ENCODE data around the gene PSENEN.

Gene PSENEN

GRCh38 chr19:35756377-35757230 lies 11.2 kb downstream of the PSENEN start, which contains the start of gene HSPB6:
Gene HSPB6, minus strand, starts transcription at chr19:35757029. Its CDS starts 21 bp downstream, at chr19:35757008.
- H3K27ac ChIP-seq = peak within 1 kb of the TSS; percentile 87
- TF ChIP-seq ZFX (IDR thresholded peaks at IDR 0.05) (no peak), CTCF (conservative IDR thresholded peaks at IDR 0.05) (no peak)

- peak overlapping the region; percentile 87 for H3K27ac ChIP-seq
- TF ChIP-seq CTCF (conservative IDR thresholded peaks at IDR 0.05) = no peak
Observed at GRCh38 chr19:35757231-35757748, 11.8 kb downstream of the PSENEN start.

GRCh38 chr19:35757749-35758608 lies 12.5 kb downstream of the PSENEN start, which contains the start of gene PROSER3:
Gene PROSER3, plus strand, starts transcription at chr19:35758176. Its CDS starts 40 bp downstream, at chr19:35758216.
- TF ChIP-seq ZFX (IDR thresholded peaks at IDR 0.05) (peak; percentile 35; the same call in 1 of the 2 replicates), CTCF (conservative IDR thresholded peaks at IDR 0.05) (no peak)
- peak within 1 kb of the TSS; percentile 87 for H3K27ac ChIP-seq

GRCh38 chr19:35759697-35760096 lies 14.2 kb downstream of the PSENEN start:
- no peak overlapping the region for H3K27ac ChIP-seq
- TF ChIP-seq ZFX (IDR thresholded peaks at IDR 0.05) = no peak
- TF ChIP-seq CTCF (conservative IDR thresholded peaks at IDR 0.05) = no peak

- no peak overlapping the region for H3K27ac ChIP-seq
- TF ChIP-seq ZFX (IDR thresholded peaks at IDR 0.05) = no peak
- TF ChIP-seq CTCF (conservative IDR thresholded peaks at IDR 0.05) = no peak
Observed at GRCh38 chr19:35760711-35761349, 15.4 kb downstream of the PSENEN start.

- TF ChIP-seq ZFX (IDR thresholded peaks at IDR 0.05) = no peak
- no peak for TF ChIP-seq CTCF (conservative IDR thresholded peaks at IDR 0.05)
- H3K27ac ChIP-seq = no peak overlapping the region
Observed at GRCh38 chr19:35764432-35765315, 19.2 kb downstream of the PSENEN start.
